Activated T-cell treated with anti-CD3 and anti-CD28 coated beads for 48 hours (primary cell): ENCODE results near the gene LCNL1.
A peak's percentile ranks its signal among the peaks of the same experiment; 100 is the strongest.

Experiments used
- DNase-seq: peaks from one replicate; pipeline ENCODE4 v3.0.0-alpha.2; 2020; ENCODE audit warnings: low read depth

The LCNL1 gene

DNA sequence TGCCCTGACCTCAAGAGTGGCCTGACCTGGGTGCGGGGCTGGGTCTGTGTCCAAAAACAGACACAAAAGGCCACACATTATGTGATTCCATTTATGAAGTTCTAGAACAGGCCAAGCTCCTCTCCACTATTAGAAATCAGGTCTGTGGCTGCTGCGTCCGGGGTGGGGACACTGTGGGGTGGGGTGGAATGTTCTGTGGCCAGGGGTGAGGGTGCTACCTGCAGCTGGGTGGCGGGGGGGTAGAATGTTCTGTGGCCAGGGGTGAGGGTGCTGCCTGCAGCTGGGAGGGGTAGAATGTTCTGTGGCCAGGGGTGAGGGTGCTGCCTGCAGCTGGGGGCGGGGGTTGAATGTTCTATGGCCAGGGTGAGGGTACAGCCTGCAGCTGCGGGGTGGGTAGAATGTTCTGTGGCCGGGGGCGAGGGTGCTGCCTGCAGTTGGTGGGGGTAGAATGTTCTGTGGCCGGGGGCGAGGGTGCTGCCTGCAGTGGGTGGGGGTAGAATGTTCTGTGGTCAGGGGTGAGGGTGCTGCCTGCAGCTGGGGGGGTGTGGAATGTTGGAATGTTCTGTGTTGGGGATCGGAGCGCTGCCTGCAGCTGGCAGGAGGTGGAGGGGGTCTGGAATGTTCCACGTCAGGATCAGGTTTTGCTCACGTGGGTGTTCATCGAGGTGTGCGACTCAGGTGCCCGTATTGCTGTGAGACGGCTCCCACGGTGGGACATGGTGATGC lies 22.4 kb upstream of the LCNL1 start:
- DNase-seq, result no peak

DNA sequence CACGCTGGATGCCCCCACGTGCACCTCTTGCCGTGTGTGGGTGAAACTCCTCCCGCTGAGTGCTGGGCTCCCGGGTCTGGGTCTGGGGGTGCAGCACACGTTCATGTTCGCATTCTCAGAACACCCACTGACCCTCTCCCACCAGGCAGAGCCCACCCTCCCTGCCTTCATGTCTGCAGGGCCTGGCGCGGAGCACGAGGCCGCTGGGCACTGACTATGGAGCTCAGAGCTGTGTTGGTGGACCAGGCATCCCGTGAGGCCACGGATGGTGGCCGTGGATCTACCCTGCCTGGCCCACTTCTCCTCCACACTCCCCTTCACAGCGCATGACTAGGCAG lies 21.9 kb upstream of the LCNL1 start:
- DNase-seq, result no peak

DNA sequence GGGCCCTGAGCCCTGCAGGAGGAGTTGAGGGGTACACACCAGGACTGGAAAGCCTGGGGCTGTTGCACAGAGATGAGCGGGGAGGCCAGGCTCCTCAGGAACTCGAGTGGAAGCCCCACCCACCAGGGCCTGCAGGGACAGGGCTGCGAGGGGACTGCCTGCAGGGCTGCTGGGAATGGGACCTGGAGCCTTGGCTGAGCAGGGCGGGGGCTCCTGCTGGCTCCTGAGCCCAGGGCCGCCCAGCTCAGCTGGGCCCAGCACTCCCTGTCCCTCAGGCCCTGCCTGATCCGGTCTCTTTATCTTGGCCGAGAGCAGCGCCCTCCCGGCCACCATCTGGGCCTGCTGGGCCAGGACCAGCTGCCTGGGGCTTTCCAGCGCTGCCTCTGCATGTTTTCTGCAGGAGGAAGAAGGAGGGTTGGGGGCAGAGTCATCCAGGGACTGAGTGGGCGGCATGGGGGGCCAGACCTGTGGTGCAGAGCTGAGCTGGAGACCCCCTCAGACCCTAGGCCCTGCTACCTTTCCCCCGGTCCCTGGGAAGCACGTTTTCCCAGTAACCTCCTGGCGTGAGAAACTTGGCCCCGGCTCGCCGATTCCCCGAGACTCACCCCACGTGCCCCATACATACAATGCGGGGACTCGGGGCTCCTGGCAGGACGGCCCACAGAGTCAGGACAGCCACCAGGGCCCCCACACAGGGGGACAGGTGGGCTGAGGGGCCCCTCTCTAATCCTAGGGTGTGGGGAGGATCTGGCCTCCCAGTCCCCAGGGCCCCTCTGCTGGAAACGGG lies 21.3 kb upstream of the LCNL1 start:
- no peak for DNase-seq

DNA sequence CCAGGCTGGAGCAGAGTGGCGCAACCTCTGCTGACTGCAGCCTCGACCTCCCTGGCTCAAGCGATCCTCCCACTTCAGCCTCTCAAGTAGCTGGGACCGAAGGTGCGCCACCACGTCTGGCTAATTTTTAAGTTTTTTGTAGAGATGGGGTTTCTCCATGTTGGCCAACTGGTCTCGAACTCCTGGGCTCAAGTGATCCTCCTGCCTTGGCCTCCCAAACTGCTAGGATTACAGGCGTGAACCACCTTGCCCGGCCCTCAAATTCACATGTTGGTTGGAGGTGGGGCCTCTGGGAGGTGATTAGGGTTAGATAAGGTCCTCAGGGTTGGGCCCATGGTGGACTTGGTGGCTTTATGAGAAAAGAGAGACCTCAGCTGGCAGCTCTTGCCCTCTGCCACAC lies 20.6 kb upstream of the LCNL1 start:
- DNase-seq, result no peak

DNA sequence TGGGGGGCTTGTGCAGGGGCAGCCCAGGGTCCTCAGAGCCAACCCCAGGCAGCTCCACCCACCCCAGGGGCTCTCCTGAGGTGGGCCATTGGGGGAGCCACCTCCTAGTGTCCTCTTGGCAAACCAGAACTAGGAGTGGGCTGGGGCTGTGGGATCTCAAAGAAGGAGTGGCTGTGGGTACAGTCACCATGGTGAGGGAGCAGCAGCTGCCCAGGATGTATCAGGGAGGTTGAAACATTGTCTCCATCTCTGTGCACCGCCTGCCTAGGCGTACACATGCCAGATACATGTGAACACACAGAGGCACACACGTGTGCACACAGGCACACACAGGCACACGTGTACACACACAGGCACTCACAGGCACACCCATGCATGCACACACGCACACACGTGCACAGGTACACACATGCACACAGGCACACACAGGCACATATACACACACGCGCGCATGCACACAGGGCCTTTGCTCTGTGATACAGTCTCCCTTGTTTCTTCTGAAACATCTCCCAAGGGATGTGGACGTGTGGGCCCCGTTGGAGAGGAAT lies 20.0 kb upstream of the LCNL1 start:
- no peak for DNase-seq

DNA sequence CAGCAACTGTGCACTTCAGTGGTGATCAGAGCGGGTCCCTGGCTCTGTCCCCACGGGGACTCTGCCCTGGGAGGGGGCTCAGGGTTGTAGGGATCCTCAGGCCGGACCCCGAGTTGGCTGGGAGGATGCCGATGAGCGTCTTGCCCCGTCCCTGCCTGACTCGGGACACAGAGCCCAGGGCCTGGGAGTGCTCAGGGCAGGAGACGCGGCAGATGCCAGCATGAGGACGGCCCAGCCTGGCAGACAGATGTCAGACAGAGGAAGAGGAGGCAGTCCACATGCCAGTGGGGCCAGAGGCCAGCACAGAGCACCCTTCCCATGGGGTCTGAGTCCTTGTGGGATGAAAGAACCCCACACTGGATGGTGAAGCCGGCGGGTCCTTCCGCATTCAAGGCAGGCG lies 19.5 kb upstream of the LCNL1 start:
- DNase-seq, result no peak

DNA sequence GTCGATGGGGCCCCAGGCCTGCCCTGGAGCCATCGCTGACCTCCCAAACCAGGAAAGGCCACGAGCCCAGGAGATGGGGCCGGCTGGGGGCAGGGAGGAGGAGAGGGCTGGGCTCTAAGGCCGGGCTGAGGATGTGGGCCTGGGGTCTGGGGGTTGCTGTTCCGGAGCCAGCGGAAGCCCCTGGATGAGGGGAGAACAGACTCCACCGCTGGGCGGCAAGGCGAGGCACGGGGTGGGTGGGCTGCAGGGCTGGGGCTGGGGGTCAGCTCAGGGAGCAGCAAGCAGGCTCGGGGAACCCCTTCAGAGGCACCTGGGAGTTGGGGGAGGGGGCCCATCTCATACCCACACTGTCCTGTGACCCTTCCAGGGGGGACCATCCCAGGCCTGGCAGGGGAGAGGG lies 19.0 kb upstream of the LCNL1 start:
- no peak for DNase-seq

DNA sequence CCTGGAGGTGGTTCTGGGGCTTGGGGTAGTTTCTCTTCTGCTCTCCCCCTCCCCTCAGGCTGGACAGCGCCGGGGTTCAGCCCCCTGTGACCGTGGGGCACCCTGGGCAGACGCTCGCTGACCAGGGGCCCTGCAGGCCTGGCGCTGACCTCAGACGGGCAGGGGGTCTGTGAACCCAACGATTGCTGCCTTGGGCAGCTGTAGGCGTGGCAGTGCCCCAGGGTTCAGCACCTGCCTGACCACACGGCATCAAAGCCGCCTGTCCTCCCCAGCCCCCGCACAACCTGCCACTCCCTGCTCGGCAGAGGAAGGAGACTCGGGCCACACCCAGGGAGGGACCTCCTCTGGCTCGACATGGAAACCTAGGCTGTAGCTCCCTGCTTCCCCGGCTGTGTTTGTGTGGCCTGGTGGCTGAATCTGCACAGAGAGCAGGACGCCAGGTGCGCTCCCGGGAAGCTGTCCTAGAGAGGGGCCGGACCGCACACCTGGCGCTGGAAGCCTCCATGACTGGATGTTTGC lies 18.6 kb upstream of the LCNL1 start:
- DNase-seq, result no peak

DNA sequence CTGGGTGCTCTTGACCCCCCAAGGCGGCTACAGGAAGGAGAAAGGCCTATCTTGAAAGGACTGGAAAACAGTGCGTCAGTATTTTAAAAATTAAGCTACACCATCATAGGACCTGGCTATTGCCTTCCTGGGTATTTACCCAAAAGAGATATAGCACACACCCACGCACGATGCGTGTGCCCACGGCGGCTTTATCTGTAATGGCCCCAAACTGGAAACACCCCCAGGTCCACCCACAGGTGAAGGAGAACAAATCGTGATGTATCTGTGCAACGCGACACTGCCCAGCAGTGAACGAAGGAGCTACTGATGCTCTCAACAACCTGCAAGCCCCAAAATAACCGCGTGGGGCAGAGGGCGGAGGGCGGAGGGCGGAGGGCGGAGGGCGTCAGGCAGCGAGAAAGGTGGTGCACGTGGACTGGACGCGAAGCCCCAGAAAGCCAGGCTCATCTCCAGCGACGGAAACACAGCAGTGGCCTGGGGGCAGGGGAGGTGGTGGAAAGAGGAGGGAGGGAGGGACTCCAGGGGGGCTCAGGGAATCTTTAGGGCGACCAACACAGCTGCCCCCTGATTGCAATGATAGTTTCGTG lies 17.9 kb upstream of the LCNL1 start:
- DNase-seq, result no peak

DNA sequence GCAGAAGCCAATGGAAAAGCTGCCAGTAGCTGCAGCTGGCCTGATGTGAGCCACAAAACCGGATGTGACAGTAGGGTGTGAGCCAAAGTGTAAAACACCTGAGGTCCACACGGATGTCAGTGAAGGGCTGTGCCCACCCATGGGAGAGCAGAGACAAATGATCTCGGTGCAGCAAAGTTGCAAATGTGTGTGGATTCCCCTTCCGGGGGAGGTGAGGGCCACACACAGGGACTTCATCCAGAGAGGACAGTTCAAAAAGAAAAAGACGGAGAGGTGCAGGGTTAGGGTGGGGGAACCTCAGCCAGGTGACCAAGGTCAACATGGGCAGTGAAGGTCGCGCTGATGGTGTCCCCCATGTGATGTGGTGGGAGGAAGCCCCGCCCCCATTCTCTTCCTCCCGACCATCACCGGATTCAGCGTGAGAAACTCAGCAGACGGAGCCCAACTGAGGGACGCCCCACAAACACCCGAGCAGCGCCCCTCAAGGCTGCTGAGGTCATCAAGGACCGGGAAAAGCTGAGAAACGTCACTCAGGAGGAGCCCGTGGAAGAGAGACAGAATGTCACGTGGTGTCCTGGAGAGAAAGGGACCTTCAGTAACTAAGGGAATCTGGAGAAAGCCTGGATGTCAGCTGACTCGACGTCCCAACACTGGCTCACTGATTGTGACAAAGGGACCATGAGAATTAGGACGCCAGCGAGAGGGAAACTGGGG lies 16.9 kb upstream of the LCNL1 start:
- DNase-seq, result no peak

DNA sequence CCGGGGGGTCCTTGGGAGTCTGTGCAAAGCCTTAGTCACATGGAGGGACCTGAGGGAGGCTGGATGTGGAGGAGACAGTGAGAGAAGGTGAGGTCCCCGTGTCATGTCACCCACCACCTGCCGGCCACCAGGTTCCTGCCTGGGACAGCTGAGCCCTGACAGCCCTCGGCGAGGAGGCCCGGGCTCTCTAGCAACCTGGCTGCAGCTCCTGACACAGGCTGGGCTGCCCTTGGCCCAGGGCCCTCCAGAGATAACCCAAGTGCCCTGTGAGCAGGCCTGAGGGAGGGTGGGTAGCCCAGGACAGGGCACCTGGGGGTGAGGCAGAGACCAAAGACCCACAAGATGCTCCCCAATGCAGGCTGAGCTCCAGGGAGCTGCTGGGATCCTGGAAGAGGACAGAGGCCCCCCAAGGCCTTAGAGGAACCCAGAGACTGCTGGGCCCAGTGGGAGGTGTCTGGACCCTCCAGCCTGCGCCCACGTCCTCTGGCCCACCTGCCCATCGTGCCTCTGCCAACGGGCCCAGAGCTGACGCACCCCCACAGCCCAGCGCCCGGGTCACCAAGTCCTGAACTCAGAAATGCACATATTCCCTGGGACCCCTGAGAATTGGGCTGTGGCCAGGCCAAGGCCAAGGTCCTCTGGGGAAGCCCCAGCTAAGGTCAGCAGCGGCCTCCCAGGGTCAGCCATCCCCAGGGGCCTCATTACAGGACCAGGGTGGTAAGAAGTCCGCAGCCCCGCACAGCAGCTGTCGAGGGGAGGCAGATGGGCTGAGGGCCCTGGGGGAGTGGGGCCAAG lies 14.3 kb upstream of the LCNL1 start:
- DNase-seq, result no peak

DNA sequence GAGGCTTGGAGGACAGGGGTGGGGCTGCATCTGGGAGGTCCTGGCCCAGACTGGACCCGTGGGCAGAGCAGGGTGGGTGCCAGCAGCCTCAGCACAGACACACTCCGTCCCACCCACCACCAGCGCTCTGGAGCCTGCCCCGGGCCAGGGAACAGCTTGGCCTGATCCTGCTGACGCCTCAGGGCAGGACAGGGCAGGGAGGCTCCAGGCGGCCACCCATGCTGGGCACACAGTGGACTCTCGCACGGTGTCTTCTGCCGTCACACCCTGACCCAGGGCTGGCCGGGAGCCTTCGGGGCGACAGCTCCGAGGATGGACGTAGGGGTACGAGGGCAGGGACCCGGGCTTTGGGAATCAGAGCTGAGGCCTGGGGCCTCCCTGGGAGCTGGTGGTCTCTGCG lies 13.6 kb upstream of the LCNL1 start:
- DNase-seq, result no peak

DNA sequence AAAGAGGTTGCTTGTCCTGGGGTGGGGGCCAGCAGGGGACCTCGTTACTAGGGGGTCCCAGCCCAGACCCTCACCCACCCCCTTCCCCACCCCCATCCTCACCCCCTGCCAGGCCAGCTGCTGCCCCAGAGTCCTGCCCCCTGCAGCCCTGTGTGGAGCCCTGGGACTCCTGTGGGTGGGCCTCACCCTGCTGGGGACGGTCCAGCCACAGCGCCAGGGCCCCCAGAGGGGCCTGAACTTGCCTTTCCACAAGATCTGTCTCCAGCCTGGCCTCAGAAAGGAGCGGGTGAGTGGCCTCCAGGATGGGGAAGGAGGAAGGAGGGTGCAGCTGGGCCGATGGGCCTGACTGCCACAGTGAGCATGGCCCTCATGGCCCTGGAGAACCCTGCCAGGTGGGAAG lies 13.0 kb upstream of the LCNL1 start:
- DNase-seq, result no peak

DNA sequence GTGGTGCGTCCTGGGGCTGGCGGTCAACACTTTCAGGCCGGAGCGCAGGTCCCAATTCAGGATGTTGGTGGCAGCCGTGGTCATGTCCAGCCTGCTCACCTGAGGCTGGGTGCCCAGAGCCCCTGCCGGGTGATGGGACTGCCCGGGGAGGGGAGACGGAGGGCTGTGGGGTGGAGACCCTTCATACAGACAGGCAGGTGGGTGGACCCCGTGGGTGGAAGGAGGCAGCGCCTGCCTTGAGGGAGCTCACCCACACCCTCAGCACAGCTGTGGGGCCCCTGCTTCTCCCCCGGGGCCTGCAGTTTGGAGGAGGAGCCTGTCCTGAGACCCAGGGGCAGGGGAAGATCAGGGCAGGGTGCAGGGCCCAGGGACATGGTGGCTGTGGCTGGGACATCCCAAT lies 12.4 kb upstream of the LCNL1 start:
- DNase-seq, result no peak

DNA sequence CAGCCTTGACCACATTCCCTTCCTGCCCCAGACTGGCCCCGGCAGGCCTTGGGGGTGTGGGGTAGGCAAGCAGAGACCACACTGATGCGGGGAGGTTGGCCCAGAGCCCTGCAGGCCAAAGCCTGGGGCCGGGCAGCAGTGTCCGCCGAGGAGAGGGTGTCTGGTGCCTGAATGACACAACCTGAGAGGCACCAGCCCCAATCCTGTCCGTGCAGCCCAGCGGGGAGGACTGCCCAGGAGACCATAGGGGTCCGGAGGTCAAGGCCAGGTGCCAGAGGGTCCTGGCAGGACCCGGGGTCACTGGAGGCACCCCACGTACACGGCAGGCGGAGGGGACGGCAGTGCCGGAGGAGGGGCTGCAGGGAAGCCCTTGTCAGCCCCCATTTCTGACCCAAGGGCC lies 11.0 kb upstream of the LCNL1 start:
- no peak for DNase-seq

DNA sequence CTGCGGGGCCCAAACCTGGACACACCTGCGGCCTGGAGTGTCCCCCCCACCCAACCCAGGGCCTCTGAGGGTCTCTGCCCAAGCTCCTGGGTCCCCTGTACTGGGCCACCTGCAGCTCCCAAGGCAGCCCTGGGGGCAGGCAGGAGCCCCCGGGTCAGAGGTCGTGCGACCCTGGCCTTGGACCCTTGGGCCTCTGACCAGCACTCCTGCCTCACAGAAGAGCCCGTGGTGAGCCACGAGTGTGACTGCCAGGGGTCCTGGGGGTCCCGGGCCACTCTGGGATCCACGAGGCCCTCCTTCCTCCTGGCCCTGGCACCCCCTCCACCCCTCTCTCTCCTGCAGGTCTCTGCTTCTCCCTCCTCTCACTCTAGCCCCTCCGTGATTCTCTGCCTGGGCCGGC lies 10.5 kb upstream of the LCNL1 start:
- no peak for DNase-seq

DNA sequence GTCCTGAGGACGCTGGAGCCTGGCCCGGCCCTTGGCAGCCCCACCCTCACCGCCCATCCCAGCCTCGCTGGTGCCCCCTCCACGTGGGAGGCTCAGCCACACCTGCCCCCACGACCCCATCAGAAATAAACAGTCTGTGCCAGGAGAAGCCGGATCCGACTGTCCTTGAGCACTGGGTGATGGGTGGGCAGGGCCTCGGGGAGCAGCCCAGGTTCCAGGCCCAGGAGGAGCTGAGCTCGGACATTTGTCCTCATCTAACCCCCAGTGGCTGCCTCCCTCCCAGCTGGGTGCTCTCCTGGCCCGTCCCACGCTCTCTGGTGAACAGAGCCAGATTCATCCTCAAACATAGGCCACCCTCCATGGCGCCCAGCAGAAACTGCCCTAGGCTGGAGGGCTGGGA lies 10.1 kb upstream of the LCNL1 start:
- DNase-seq, result no peak

DNA sequence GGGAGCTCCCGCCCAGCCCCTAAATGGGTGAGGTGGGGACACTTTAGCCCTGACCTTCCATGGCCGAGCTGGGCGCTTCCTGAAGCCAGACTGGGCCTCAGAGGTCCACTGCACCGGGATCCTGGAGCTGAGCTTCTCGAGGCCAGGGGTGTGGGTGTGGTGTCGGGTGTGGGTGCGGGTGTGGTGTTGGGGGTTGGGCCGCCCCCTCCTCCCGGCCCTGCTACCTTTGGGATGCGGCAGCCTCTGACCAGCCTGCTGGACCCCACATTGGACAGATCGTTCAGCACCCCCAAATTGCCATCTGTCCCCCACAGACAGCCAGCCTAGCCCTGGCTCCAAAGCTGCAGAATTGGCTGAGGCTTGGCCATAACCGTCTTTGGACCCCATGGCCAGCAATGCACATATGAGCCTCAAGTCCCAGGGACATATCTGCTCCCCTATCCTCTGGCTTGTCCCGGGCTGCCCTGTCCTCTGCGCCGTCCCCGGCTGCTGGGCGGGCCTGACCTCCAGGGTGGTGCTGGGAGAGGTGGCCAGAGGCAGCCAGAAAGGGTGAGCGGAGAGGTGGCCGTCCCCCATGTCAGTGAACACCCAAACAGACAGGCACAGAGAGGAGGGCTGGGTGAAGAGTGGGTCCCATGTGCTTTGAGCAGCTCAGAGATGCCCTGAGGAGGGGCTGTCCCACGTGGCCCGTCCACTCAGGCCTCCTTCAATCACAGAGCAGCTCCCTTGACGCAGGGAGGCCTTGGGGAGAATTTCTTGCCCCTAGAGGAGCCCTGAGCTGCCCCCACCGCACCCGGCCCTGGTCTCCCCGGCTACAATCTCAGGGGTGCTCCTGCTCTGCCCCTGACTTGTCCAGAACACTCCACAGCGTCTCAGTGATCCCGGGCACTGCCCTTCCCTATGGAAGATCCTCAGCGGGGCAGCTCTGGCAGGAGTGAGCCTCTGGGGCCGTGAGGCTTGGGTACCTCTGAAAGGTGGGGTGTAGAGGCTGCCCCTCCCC lies 8.9 kb upstream of the LCNL1 start:
- DNase-seq, result no peak

DNA sequence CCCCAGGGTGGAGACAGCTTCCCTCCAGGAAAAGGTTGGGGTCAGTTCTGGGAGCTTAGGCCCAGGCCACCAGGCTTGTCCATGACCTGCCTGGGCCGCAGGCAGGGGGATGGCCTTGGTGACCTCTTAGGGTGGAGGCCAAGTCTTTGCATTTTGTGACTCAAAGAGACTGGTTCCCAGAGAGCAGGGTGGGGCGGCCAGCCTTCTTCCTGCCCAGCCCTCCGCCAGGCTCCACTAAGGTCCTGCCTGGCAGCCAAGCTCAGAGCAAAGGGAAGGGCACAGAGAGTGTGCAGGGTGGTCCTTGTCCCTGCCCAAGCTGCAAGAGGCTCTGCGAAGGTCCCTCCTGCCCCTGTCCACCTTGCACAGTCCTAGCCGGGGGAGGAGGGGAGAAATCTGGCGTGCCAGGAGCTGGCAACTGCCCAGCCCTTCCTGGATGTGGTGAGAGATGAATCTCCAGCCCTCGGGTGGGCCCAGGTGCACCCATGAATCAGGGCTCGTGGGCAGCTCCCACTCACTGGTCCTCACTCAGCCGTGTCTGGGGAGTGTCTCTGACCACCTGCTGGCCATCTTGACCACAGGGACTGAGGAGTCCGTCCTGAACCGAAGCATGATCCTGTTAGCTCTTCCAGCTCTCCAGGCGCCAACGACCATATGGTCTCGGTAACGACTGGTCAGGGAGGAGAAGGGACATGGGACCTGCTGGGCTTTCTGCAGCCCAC lies 7.8 kb upstream of the LCNL1 start:
- no peak for DNase-seq

DNA sequence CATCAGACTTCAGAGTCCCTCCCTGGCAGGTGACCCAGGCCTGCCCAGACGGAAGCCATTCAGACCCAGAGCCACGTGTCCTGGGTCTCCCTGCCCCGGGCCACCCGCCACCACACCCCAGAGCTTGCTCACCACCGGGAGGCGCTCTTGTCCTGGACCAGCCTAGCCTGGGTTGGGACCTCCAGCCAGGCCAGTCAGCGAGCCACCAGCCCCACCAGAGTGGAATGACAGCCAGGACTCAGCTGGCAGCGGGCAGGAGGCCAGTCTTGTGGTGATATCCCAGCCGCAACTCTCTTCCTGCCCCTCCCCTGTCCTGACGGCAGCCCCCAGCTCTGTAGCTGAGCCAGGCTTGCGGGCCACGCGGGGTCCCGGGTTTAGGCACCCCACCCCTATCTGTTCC lies 7.1 kb upstream of the LCNL1 start:
- DNase-seq, result peak; percentile 38
